ENCODE data around the gene ZFHX2. TPM values are rescaled to one million over a fixed set of nuclear protein-coding genes. Genes with fewer than 3 reads are reported as not detected.
A peak's percentile ranks its signal among the peaks of the same experiment; 100 is the strongest.

ZFHX2 gene
- total RNA-seq, 4 donors from 2014 or later: under 0.01 to 0.42 (median 0.20) TPM

DNA sequence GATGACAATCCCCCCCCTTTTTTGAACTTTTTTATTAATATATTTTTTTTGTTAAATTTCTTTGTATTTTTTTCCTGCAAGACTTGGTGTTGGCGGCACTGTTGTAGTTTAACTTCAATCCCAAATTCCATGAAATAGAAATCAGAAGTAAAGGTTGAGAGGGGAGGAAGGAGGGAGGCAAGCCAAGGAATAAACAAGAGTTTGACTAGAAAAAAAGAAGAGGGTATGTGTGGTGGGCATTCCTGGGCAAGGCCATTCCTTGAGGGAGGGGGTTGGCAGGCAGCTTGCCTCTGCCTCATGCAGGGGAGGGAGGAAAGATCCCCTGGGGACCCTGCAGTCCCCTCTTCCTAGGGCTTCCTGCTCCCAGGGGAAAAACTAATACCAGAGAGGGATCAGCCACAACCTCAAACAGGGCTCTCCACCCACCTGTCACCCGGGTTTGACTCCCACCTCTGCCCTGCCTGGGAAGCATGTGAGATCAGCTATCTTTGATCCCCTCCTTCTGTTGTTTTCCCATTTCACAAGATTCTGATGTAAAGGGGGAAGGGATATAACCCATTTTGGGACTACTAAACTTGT, 16.5 kb upstream of the ZFHX2 start:
- no peaks in the 10 kb centered on the region for H3K9me3 ChIP-seq
- H3K36me3 ChIP-seq: peaks cover 0 to 31% (median 11%) of the 10 kb centered on the region in 3 donors
- peaks cover 0 to 17% (median 0%) of the 10 kb centered on the region in 4 donors for H3K27me3 ChIP-seq
- intact Hi-C loops (cut with DNase I): no loop called here
- DNase-seq: no peak
- peaks cover 8 to 45% (median 16%) of the 10 kb centered on the region in 3 donors for H3K4me1 ChIP-seq
- H3K4me3 ChIP-seq: peak overlapping the region; percentile 45 to 71 (median 68)
- 30 to 80% methylated on average over 1 to 2 of the region's 2 CpGs for WGBS, 2 donors
- H3K27ac ChIP-seq: peak overlapping the region; percentile 71 to 92 (median 88)
- no peak for TF ChIP-seq POLR2A (IDR thresholded peaks at IDR 0.05)
- TF ChIP-seq, protein P1, sequence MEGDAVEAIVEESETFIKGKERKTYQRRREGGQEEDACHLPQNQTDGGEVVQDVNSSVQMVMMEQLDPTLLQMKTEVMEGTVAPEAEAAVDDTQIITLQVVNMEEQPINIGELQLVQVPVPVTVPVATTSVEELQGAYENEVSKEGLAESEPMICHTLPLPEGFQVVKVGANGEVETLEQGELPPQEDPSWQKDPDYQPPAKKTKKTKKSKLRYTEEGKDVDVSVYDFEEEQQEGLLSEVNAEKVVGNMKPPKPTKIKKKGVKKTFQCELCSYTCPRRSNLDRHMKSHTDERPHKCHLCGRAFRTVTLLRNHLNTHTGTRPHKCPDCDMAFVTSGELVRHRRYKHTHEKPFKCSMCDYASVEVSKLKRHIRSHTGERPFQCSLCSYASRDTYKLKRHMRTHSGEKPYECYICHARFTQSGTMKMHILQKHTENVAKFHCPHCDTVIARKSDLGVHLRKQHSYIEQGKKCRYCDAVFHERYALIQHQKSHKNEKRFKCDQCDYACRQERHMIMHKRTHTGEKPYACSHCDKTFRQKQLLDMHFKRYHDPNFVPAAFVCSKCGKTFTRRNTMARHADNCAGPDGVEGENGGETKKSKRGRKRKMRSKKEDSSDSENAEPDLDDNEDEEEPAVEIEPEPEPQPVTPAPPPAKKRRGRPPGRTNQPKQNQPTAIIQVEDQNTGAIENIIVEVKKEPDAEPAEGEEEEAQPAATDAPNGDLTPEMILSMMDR (IDR thresholded peaks at IDR 0.05): no peak

DNA sequence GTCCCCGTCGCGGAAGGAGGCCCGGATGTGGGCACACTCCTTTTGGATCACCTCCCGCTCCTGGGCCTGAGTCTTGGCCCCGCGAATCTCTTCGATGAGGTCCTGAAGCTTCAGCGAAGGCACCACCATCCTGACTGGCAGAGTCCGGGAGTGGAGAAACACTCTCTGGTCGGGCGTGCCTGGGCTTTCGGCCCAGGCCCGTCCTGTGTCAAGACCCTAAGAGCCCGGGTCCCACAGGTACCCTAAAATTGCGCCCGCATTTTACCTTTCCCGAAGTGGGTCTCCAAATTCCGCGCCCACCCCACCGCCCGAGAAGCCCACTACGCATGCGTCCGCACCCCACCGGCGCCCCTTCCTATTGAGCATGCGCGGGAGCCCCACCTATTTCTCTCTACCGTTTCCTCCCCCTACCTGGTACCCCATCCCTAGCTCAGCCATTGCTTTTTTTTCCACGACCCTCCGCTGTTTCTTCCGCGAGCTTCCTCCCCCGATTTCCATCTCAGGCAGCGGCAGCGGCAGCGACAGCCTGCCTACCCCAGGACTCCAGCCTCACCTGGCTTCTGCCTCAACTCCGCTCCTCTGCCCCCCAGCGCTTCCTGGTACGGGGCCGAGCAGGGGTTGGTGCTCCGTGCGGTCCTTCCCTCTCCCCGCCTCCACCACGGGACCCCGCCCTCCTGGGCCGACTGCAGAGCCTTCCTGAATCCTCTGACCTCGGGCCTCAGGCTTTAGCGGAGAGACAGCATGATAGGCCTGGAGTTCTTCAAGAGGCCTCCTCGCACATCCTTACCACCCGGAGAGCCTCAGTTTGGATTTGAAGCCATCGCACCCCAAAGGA, 15.8 kb upstream of the ZFHX2 start, which contains the start of gene AP1G2:
TSS of gene AP1G2 (minus strand) at position 606 of the 835 bp plus-strand sequence. CDS start at position 129, 477 bp downstream.
- TF ChIP-seq, protein P1 (IDR thresholded peaks at IDR 0.05): no peak
- peak in 3 of 4 donors; percentile 25 to 75 (median 26) for TF ChIP-seq POLR2A (IDR thresholded peaks at IDR 0.05)
- peak within 1 kb of the TSS; percentile 45 to 71 (median 68) for H3K4me3 ChIP-seq
- peak; percentile 43 for DNase-seq
- H3K4me1 ChIP-seq: peaks cover 8 to 45% (median 16%) of the 10 kb centered on the region in 3 donors
- H3K9me3 ChIP-seq: no peaks in the 10 kb centered on the region
- H3K27ac ChIP-seq: peak within 1 kb of the TSS; percentile 71 to 92 (median 88)
- WGBS, 2 donors: 2 to 3% methylated on average over 29 to 46 of the region's 53 CpGs
- intact Hi-C loops (cut with DNase I): no loop called here
- peaks cover 0 to 16% (median 0%) of the 10 kb centered on the region in 4 donors for H3K27me3 ChIP-seq
- H3K36me3 ChIP-seq: peaks cover 0 to 37% (median 12%) of the 10 kb centered on the region in 3 donors

DNA sequence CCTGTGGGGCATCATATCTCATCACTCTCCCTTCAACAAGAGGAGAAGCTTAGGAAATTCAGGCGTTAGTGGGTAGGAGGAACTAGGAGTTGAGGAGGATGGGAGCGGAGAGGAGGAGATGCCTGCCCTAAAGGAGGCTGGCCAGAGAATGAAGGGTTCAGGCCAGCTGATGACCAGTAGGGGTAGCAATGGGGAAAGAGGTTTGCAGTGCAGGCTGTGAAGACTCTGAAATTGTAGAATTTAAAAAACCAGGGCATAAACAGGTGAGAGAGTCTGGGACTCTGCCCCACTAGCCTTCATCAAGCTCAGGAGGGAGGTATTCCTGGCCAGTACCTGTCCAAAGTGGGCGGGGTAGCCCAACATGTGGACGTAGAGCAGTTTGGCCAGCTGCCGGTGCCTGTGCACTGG, 15.2 kb upstream of the ZFHX2 start:
- H3K27me3 ChIP-seq: peaks cover 0 to 11% (median 0%) of the 10 kb centered on the region in 4 donors
- DNase-seq: no peak
- peaks cover 8 to 45% (median 16%) of the 10 kb centered on the region in 3 donors for H3K4me1 ChIP-seq
- TF ChIP-seq, protein P1 (IDR thresholded peaks at IDR 0.05): no peak
- no peak for TF ChIP-seq POLR2A (IDR thresholded peaks at IDR 0.05)
- H3K36me3 ChIP-seq: peaks cover 5 to 43% (median 12%) of the 10 kb centered on the region in 3 donors
- H3K9me3 ChIP-seq: no peaks in the 10 kb centered on the region
- H3K4me3 ChIP-seq: peak overlapping the region; percentile 45 to 71 (median 68)
- peak overlapping the region; percentile 71 to 92 (median 88) for H3K27ac ChIP-seq
- intact Hi-C loops (cut with DNase I): no loop called here
- WGBS, 2 donors: 10 to 18% methylated on average over 5 of the region's 5 CpGs

DNA sequence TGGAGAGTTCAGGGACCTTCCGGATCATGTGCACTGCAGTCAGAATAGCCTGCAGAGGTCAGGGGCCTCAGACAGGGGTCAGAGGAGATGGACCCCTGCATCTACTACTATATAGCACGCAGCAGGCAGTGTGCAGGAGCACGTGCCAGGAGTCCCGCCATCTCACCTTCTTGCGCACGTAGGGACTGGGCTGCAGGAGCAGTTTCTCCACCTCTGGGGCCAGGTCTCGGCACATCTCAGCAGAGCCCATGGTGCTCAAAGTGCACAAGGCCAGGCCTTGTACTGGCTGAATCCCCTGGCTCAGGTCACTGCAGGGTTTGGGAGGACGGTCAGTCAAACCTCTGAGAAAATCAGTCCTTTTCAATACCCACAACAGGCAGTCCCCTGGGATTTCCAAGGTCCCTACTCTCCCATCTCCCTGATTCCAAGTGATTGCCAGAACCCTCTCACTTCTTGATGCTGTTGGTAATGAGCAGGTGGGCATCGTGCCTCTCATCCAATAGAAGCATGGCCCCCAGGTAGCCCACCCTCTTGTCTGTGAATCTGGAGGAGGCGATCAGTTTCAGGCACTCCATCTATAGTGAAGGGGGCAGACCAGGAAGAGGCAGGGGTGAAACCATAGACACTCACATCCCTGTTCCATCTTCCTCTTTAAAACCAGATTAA, 14.7 kb upstream of the ZFHX2 start:
- intact Hi-C loops (cut with DNase I): no loop called here

More for the DNA sequence above, 14.7 kb upstream of the ZFHX2 start:
- TF ChIP-seq, protein P1 (IDR thresholded peaks at IDR 0.05): no peak
- no peak for TF ChIP-seq POLR2A (IDR thresholded peaks at IDR 0.05)
- no peak for DNase-seq
- H3K9me3 ChIP-seq: no peaks in the 10 kb centered on the region
- peaks cover 0 to 6% (median 0%) of the 10 kb centered on the region in 4 donors for H3K27me3 ChIP-seq
- H3K4me3 ChIP-seq: peak overlapping the region in 3 of 4 donors; percentile 68 to 71 (median 68)
- H3K36me3 ChIP-seq: peaks cover 7 to 48% (median 12%) of the 10 kb centered on the region in 3 donors
- 87 to 94% methylated on average over 5 to 8 of the region's 10 CpGs for WGBS, 2 donors
- peaks cover 8 to 40% (median 16%) of the 10 kb centered on the region in 3 donors for H3K4me1 ChIP-seq
- peak overlapping the region in 2 of 4 donors; percentile 90 to 92 for H3K27ac ChIP-seq
